ENCODE measurements around the gene TEX22. TPM values are rescaled to one million over a fixed set of nuclear protein-coding genes. Genes with fewer than 3 reads are reported as not detected.

The TEX22 gene
- total RNA-seq, 1 donor from 2014 or later, result 3.2 TPM

- ATAC-seq, result no peak
Measured at GRCh38 chr14:105440992-105441391, 42.7 kb downstream of the TEX22 start.

GRCh38 chr14:105442125-105442524 lies 43.8 kb downstream of the TEX22 start:
- H3K4me3 ChIP-seq, result no peak overlapping the region
- intact Hi-C loops (cut with DNase I), result no loop called here
- no peak for DNase-seq
- H3K36me3 ChIP-seq, result no peaks in the 10 kb centered on the region
- no peaks in the 10 kb centered on the region for H3K9me3 ChIP-seq
- no peaks in the 10 kb centered on the region for H3K27me3 ChIP-seq
- no peaks in the 10 kb centered on the region for H3K4me1 ChIP-seq
- ATAC-seq, result no peak
- H3K27ac ChIP-seq, result no peak overlapping the region
- TF ChIP-seq, protein P1, sequence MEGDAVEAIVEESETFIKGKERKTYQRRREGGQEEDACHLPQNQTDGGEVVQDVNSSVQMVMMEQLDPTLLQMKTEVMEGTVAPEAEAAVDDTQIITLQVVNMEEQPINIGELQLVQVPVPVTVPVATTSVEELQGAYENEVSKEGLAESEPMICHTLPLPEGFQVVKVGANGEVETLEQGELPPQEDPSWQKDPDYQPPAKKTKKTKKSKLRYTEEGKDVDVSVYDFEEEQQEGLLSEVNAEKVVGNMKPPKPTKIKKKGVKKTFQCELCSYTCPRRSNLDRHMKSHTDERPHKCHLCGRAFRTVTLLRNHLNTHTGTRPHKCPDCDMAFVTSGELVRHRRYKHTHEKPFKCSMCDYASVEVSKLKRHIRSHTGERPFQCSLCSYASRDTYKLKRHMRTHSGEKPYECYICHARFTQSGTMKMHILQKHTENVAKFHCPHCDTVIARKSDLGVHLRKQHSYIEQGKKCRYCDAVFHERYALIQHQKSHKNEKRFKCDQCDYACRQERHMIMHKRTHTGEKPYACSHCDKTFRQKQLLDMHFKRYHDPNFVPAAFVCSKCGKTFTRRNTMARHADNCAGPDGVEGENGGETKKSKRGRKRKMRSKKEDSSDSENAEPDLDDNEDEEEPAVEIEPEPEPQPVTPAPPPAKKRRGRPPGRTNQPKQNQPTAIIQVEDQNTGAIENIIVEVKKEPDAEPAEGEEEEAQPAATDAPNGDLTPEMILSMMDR (IDR thresholded peaks at IDR 0.05), result no peak

More at GRCh38 chr14:105440992-105441391, 42.7 kb downstream of the TEX22 start:
- Histone ChIP-seq H3K36me3 (no peaks in the 10 kb centered on the region), H3K27me3 (no peaks in the 10 kb centered on the region), H3K9me3 (no peaks in the 10 kb centered on the region), H3K27ac (no peak overlapping the region), H3K4me3 (no peak overlapping the region), H3K4me1 (no peaks in the 10 kb centered on the region)
- no peak for DNase-seq
- TF ChIP-seq, protein P1 (IDR thresholded peaks at IDR 0.05), result no peak
- intact Hi-C loops (cut with DNase I), result no loop called here

GRCh38 chr14:105442834-105443233 lies 44.5 kb downstream of the TEX22 start:
- Histone ChIP-seq H3K4me1 (no peaks in the 10 kb centered on the region), H3K9me3 (no peaks in the 10 kb centered on the region), H3K36me3 (no peaks in the 10 kb centered on the region), H3K27me3 (no peaks in the 10 kb centered on the region), H3K4me3 (no peak overlapping the region), H3K27ac (no peak overlapping the region)
- no peak for ATAC-seq
- DNase-seq, result no peak
- TF ChIP-seq, protein P1 (IDR thresholded peaks at IDR 0.05), result no peak
- intact Hi-C loops (cut with DNase I), result no loop called here

DNA sequence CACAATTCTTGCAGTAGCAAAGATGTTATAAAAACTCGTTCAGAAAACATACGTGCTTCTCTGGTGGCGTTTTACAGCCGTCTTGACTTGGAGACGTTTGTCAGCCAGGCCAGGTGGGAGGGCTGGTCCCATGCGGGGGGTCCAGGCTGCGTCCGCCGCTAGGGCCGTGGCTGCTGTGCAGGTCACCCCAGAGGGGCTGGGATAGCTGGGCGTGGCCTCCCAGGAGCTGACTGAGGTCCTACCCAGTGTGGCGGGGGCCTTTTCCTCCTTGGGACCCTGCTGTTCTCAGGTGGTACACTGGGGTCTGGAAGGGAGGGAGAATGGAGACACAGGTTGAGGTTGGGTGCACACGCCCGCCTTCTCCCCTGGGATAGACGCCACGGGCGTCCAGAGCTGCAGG lies 46.5 kb downstream of the TEX22 start:
- peaks cover 1% of the 10 kb centered on the region for H3K36me3 ChIP-seq

DNA sequence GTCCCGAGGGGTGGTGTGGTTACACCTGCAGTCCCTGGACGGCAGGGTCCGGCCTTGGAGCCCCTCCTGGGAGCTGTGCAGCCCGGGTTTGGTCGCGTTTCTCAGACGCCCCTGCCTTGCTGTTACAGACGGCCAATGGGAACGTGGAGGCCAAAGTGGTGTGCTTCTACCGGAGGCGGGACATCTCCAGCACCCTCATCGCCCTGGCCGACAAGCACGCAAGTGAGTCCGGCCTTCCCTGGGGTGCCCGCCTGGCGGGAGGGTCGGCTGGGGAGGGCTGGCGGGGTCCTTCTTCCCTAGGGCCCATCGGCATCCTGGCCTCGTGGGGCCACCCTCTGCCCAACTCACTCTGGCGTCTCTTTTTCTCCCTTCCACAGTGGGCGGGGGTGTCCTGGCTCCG lies 47.0 kb downstream of the TEX22 start:
- TF ChIP-seq, protein P1 (IDR thresholded peaks at IDR 0.05), result no peak
- no peak for ATAC-seq
- H3K27ac ChIP-seq, result no peak overlapping the region
- H3K36me3 ChIP-seq, result peaks cover 6% of the 10 kb centered on the region
- H3K4me3 ChIP-seq, result no peak overlapping the region
- no peaks in the 10 kb centered on the region for H3K27me3 ChIP-seq
- intact Hi-C loops (cut with DNase I), result no loop called here
- peaks cover 5% of the 10 kb centered on the region for H3K4me1 ChIP-seq
- no peak for DNase-seq
- H3K9me3 ChIP-seq, result no peaks in the 10 kb centered on the region

More for the DNA sequence above, 46.5 kb downstream of the TEX22 start:
- Histone ChIP-seq H3K9me3 (no peaks in the 10 kb centered on the region), H3K4me3 (no peak overlapping the region), H3K4me1 (peaks cover 5% of the 10 kb centered on the region), H3K27ac (no peak overlapping the region), H3K27me3 (no peaks in the 10 kb centered on the region)
- TF ChIP-seq, protein P1 (IDR thresholded peaks at IDR 0.05), result no peak
- DNase-seq, result no peak
- intact Hi-C loops (cut with DNase I), result no loop called here
- ATAC-seq, result no peak
